Measurements from ENCODE around the gene NAT8. TPM values are rescaled to one million over a fixed set of nuclear protein-coding genes. Genes with fewer than 3 reads are reported as not detected.

The NAT8 gene
- total RNA-seq, 4 donors from 2014 or later, result not detected

GRCh38 chr2:73601780-73602179 lies 40.4 kb downstream of the NAT8 start:
- Histone ChIP-seq H3K36me3 (peaks cover 0 to 63% (median 7%) of the 10 kb centered on the region in 3 donors), H3K27me3 (no peaks in the 10 kb centered on the region), H3K27ac (no peak overlapping the region), H3K9me3 (no peaks in the 10 kb centered on the region), H3K4me3 (no peak overlapping the region), H3K4me1 (no peaks in the 10 kb centered on the region)
- WGBS, 2 donors, result 75 to 85% methylated on average over 5 of the region's 5 CpGs
- TF ChIP-seq EP300 (IDR thresholded peaks at IDR 0.05) (no peak), POLR2A (IDR thresholded peaks at IDR 0.05) (no peak), CTCF (IDR thresholded peaks at IDR 0.05) (no peak)
- no peak for DNase-seq (ENCODE audit: low spot score in 2 of 2)

- no peak for DNase-seq (ENCODE audit: low spot score in 2 of 2)
- peaks cover 0 to 8% (median 0%) of the 10 kb centered on the region in 3 donors for H3K36me3 ChIP-seq
Observed at GRCh38 chr2:73594251-73594650, 48.0 kb downstream of the NAT8 start.

GRCh38 chr2:73593680-73594079 lies 48.5 kb downstream of the NAT8 start:
- Histone ChIP-seq H3K9me3 (no peaks in the 10 kb centered on the region), H3K27me3 (no peaks in the 10 kb centered on the region), H3K4me1 (no peaks in the 10 kb centered on the region), H3K4me3 (no peak overlapping the region), H3K36me3 (peaks cover 0 to 8% (median 0%) of the 10 kb centered on the region in 3 donors), H3K27ac (no peak overlapping the region)
- 60 to 61% methylated on average over 2 of the region's 2 CpGs for WGBS, 2 donors
- no peak for DNase-seq (ENCODE audit: low spot score in 2 of 2)
- no peak for TF ChIP-seq CTCF (IDR thresholded peaks at IDR 0.05)
- TF ChIP-seq EP300 (IDR thresholded peaks at IDR 0.05), result no peak
- no peak for TF ChIP-seq POLR2A (IDR thresholded peaks at IDR 0.05)

More at GRCh38 chr2:73594251-73594650, 48.0 kb downstream of the NAT8 start:
- Histone ChIP-seq H3K9me3 (no peaks in the 10 kb centered on the region), H3K4me1 (no peaks in the 10 kb centered on the region), H3K4me3 (no peak overlapping the region), H3K27ac (no peak overlapping the region), H3K27me3 (no peaks in the 10 kb centered on the region)
- no peak for TF ChIP-seq CTCF (IDR thresholded peaks at IDR 0.05)
- TF ChIP-seq EP300 (IDR thresholded peaks at IDR 0.05), result no peak
- TF ChIP-seq POLR2A (IDR thresholded peaks at IDR 0.05), result no peak
- 85 to 90% methylated on average over 2 of the region's 2 CpGs for WGBS, 2 donors

Other genes with a start within 250 kb of the NAT8 start
- 10 to 100 TPM in 3 of 4 donors, 1 to 10 TPM in 1; 6.7 to 23.7 (median 16.6) TPM for gene TPRKB, start 94.9 kb upstream of the NAT8 start, total RNA-seq
- 10 to 100 TPM; 19.8 to 34.1 (median 25.3) TPM for gene DUSP11, start 137.7 kb upstream of the NAT8 start, total RNA-seq
- not detected for gene C2orf78, start 141.8 kb upstream of the NAT8 start, total RNA-seq
- gene STAMBP, start 186.5 kb upstream of the NAT8 start, total RNA-seq, result 10 to 100 TPM; 20.7 to 47.2 (median 24.8) TPM

All from tibial nerve (tissue), 4 donors.